ENCODE data around the gene BMP5.
"Not testable (repeated sequence)": the region's sequence is repeated elsewhere in the genome, so short reads cannot be mapped to it uniquely, and the experiment has no call there.

Gene BMP5

GRCh38 chr6:55875400-55875799 is at the start of gene BMP5:
Gene BMP5, minus strand, starts transcription at chr6:55875590. Its CDS starts 725 bp downstream, at chr6:55874865.
- DNase-seq (ENCODE audit: low spot score): no peak

- DNase-seq (ENCODE audit: low spot score): no peak
Measured at GRCh38 chr6:55922406-55922805, 47.0 kb upstream of the BMP5 start.

GRCh38 chr6:55919716-55920308 is 44.4 kb upstream of the BMP5 start:
- DNase-seq (ENCODE audit: low spot score): no peak

- no peak for DNase-seq (ENCODE audit: low spot score)
Measured at GRCh38 chr6:55918639-55919038, 43.2 kb upstream of the BMP5 start.

GRCh38 chr6:55917751-55918415 is 42.5 kb upstream of the BMP5 start:
- no peak for DNase-seq (ENCODE audit: low spot score)

GRCh38 chr6:55916188-55916587 is 40.8 kb upstream of the BMP5 start:
- DNase-seq (ENCODE audit: low spot score): no peak

GRCh38 chr6:55913228-55914195 is 38.1 kb upstream of the BMP5 start:
- DNase-seq (ENCODE audit: low spot score): no peak

- DNase-seq (ENCODE audit: low spot score): not testable (repeated sequence)
Measured at GRCh38 chr6:55910466-55910865, 35.1 kb upstream of the BMP5 start.

- DNase-seq (ENCODE audit: low spot score): not testable (repeated sequence)
Measured at GRCh38 chr6:55909911-55910310, 34.5 kb upstream of the BMP5 start.

GRCh38 chr6:55902796-55903195 is 27.4 kb upstream of the BMP5 start:
- DNase-seq (ENCODE audit: low spot score): no peak

- DNase-seq (ENCODE audit: low spot score): no peak
Measured at GRCh38 chr6:55901765-55902270, 26.4 kb upstream of the BMP5 start.

GRCh38 chr6:55898342-55898741 is 23.0 kb upstream of the BMP5 start:
- no peak for DNase-seq (ENCODE audit: low spot score)

- DNase-seq (ENCODE audit: low spot score): no peak
Measured at GRCh38 chr6:55897346-55897745, 22.0 kb upstream of the BMP5 start.

- no peak for DNase-seq (ENCODE audit: low spot score)
Measured at GRCh38 chr6:55895972-55896730, 20.8 kb upstream of the BMP5 start.

GRCh38 chr6:55892749-55893357 is 17.5 kb upstream of the BMP5 start:
- no peak for DNase-seq (ENCODE audit: low spot score)

- peak; percentile 8 for DNase-seq (ENCODE audit: low spot score)
Measured at GRCh38 chr6:55888917-55889316, 13.5 kb upstream of the BMP5 start.

GRCh38 chr6:55886185-55886836 is 10.9 kb upstream of the BMP5 start:
- DNase-seq (ENCODE audit: low spot score): peak; percentile 10

- DNase-seq (ENCODE audit: low spot score): no peak
Measured at GRCh38 chr6:55882718-55883569, 7.6 kb upstream of the BMP5 start.

GRCh38 chr6:55877283-55877682 is 1.9 kb upstream of the BMP5 start:
- no peak for DNase-seq (ENCODE audit: low spot score)

- no peak for DNase-seq (ENCODE audit: low spot score)
Measured at GRCh38 chr6:55874316-55874715, 1.1 kb downstream of the BMP5 start.
